CD1c-positive myeloid dendritic cell (primary cell): Measurements from ENCODE around the gene NPHP1.
"Not testable (repeated sequence)": the region's sequence is repeated elsewhere in the genome, so short reads cannot be mapped to it uniquely, and the experiment has no call there.

Experiments
- DNase-seq: peaks from one replicate; pipeline ENCODE4 v3.0.0-alpha.2; 2016; ENCODE audit errors: extremely low spot score

The NPHP1 gene

GRCh38 chr2:110126906-110127305 lies 77.9 kb downstream of the NPHP1 start:
- DNase-seq = no peak

GRCh38 chr2:110126086-110126773 lies 78.6 kb downstream of the NPHP1 start:
- DNase-seq = no peak

- DNase-seq = no peak
Observed at GRCh38 chr2:110124939-110125691, 79.7 kb downstream of the NPHP1 start.

DNA sequence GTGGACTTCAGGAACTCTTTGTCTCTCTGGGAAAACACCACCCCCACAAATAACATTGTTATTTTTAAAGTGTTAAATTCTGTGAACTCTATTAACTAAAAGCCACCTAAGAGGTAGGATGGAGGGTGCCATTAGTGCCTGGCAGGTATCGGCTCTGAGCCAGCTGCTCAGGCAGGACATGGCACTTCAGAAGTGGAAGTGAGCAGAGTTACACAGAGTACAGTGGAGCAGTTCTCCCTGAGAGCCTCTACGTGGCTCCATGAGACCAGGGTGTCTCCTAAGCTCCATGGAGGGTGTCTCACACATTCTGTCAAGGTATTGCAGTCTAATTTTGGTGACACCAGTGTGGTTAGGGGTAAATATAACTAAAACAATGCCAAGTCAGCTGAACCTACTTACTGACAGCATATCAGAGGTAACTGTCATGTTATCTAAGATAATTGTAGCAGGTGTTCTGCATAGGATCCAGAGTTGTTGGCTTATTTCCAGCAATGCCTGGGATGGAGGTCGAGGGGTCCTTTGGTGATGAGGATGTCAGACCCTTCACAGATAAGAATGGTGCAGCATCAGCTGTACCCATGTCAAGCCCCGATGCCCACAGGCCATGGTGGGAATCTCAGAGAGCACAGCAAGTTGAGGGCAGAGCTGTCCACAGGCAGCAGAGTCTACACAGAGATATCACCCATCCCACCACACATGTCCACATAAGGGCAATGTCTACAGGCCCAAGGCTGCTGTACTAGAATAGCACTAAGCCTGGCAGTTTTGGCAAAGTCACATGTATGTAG lies 80.6 kb downstream of the NPHP1 start:
- no peak for DNase-seq

GRCh38 chr2:110121592-110121991 lies 83.2 kb downstream of the NPHP1 start:
- no peak for DNase-seq

DNA sequence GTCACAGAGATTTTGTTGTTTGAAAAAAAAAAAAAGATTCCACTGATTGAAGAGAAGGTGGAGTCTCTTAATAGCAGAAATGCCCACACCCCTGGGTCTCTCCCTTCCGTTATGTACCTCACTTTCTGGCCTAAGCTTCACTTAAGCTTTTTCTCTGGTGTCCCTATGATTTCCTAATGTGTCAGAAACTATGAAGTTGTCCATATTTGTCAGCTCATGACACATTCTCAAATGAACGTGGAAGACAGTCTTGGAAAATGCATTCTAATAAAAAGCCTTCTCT lies 83.8 kb downstream of the NPHP1 start:
- DNase-seq = no peak

GRCh38 chr2:110120171-110121051 lies 84.4 kb downstream of the NPHP1 start:
- no peak for DNase-seq

- no peak for DNase-seq
Observed at GRCh38 chr2:110116033-110116710, 88.6 kb downstream of the NPHP1 start.

GRCh38 chr2:110115291-110116032 lies 89.4 kb downstream of the NPHP1 start, which contains the start of gene MALL:
MALL (minus strand) TSS chr2:110115822; CDS start chr2:110115792, 30 bp downstream.
- no peak for DNase-seq

GRCh38 chr2:110114831-110115255 lies 90.0 kb downstream of the NPHP1 start:
- no peak for DNase-seq

GRCh38 chr2:110113961-110114591 lies 90.7 kb downstream of the NPHP1 start:
- DNase-seq = no peak

DNA sequence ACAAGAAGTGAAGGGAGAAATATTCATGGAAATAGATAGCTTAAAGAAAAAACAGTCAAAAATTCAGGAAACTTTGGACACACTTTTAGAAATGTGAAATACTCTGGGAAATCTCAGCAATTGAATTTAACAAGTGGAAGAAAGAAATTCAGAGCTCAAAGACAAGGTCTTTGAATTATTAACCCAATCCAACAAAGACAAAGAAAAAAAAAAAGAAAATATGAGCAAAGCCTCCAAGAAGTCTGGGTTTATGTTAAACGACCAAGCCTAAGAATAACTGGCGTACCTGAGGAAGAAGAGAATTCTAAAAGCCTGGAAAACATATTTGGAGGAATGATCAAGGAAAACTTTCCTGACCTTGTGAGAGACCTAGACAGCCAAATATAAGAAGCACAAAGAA lies 96.5 kb downstream of the NPHP1 start:
- DNase-seq = not testable (repeated sequence)

- no peak for DNase-seq
Observed at GRCh38 chr2:110107092-110108079, 97.4 kb downstream of the NPHP1 start.

DNA sequence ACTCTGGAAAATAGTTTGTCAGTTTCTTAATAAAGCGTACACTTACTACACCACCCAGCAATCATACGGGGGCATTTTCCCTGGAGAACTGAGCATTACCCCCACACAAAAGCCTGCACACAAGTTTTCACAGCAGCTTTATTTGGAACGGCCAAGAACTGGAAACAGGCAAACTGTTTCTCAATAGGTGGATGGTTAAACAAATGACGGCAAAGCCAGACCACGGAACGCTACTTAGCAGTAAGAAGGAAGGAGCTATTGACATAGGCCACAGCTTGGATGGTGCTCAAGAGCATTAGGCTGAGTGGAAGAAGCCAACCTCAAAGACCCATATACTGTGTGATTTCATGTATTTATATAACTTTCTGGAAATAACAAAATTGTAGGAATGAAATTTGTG lies 98.2 kb downstream of the NPHP1 start:
- DNase-seq = no peak

DNA sequence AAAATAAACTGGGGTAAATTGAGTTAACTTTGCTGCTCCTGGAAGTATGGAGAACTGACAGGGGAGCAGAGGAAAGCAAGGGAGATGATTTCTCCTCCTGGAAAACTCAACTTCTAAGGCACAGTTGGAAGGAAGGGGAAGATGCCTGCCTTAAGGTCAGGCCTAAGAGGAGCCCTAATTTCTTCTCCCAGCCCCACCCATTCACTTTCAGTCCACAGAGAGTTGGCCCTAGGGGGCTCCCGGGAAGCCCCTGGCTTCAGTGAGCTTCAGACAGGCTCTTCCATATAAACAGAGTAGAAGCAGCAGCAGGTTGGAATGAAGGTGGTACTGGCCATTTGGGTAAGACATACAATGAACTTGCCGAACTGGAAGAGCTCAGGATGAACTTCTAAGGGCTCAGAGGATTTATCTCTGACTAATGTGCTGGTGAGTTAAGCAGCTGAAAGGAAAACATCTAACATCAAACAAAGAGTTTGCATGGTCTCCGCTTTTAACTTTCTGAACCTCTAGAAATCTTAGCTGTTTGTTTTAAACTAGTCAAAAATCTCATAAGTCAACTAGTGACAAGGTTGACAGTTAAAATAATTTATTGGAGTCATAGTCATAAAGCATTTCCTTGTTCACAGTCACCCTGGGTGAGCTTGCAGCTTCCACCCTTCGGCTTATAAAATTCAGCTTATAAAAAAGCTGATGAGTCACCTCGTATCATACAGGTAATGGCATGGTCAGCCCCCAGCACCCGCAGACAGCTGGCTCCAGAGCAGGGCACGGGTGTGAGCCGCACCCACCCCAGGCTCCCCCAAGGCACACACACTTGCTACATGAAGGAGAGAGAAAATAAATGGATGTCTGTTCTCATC lies 99.0 kb downstream of the NPHP1 start:
- DNase-seq = no peak

DNA sequence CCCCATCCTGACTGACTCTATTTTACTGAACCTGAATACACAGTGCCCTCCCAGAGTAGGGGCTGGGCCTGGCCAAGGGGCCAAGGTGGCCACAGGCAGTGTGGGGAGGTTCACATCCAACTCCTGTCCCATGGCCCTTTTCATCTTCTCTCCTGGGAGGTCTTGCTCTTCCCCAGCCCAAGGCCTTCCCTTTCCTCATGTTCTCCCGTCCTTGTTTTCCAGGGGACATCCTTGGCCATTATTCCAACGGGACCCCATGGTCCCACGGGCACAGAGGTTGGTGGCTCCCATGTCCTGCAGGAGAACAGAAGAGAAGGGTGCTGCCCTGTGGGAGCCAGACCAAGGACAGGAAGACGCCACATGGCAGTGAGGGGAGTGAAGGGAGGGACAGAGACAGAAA lies 99.6 kb downstream of the NPHP1 start:
- DNase-seq = no peak

- DNase-seq = no peak
Observed at GRCh38 chr2:110104025-110104771, 100.6 kb downstream of the NPHP1 start.
